Parathyroid adenoma (tissue), 2 donors: ENCODE data around the gene SLC31A2.
"Not testable (repeated sequence)": the region's sequence is repeated elsewhere in the genome, so short reads cannot be mapped to it uniquely, and the experiment has no call there.

Source experiments
- H2AFZ ChIP-seq: fragments of 300-600 bp; sonication (generic); one replicate; pipeline ENCODE4 v1.7.0; 2017; ENCODE audit warnings: antibody characterized with exemption, mild to moderate bottlenecking
- H3K27ac ChIP-seq: fragments of 300-600 bp; sonication (generic); one replicate; pipeline ENCODE4 v1.7.0; 2017
- H3K27me3 ChIP-seq: fragments of 300-600 bp; sonication (generic); one replicate; pipeline ENCODE4 v1.7.0; 2017; ENCODE audit warnings: low read length; ENCODE audit not compliant: control insufficient read depth, insufficient read depth
- H3K36me3 ChIP-seq: fragments of 300-600 bp; sonication (generic); one replicate; pipeline ENCODE4 v1.7.0; 2017; ENCODE audit warnings: low read length; ENCODE audit not compliant: control insufficient read depth, insufficient read depth
- H3K4me1 ChIP-seq: fragments of 300-600 bp; sonication (generic); one replicate; pipeline ENCODE4 v1.7.0; 2017; ENCODE audit warnings: control low read depth
- H3K4me2 ChIP-seq: fragments of 300-600 bp; sonication (generic); one replicate; pipeline ENCODE4 v1.7.0; 2017; ENCODE audit warnings: low read length
- H3K4me3 ChIP-seq: fragments of 300-600 bp; sonication (generic); one replicate; pipeline ENCODE4 v1.7.0; 2017; ENCODE audit warnings: low read depth, low read length
- H3K79me2 ChIP-seq: fragments of 300-600 bp; sonication (generic); one replicate; pipeline ENCODE4 v1.7.0; 2017; ENCODE audit warnings: control low read depth
- H3K9ac ChIP-seq: fragments of 300-600 bp; sonication (generic); one replicate; pipeline ENCODE4 v1.7.0; 2017; ENCODE audit warnings: mild to moderate bottlenecking
- H3K9me3 ChIP-seq: fragments of 300-600 bp; sonication (generic); one replicate; pipeline ENCODE4 v1.7.0; 2017; ENCODE audit warnings: low read length; ENCODE audit not compliant: control insufficient read depth
- TF ChIP-seq, protein P1 (sequence below): fragments of 300-600 bp; sonication (generic); IDR thresholded peaks from one replicate; pipeline ENCODE4 v1.7.0; 2017; ENCODE audit warnings: antibody characterized with exemption, mild to moderate bottlenecking
- donor health status: primary hyperparathyroidism.

Gene SLC31A2, protein sequence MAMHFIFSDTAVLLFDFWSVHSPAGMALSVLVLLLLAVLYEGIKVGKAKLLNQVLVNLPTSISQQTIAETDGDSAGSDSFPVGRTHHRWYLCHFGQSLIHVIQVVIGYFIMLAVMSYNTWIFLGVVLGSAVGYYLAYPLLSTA

DNA sequence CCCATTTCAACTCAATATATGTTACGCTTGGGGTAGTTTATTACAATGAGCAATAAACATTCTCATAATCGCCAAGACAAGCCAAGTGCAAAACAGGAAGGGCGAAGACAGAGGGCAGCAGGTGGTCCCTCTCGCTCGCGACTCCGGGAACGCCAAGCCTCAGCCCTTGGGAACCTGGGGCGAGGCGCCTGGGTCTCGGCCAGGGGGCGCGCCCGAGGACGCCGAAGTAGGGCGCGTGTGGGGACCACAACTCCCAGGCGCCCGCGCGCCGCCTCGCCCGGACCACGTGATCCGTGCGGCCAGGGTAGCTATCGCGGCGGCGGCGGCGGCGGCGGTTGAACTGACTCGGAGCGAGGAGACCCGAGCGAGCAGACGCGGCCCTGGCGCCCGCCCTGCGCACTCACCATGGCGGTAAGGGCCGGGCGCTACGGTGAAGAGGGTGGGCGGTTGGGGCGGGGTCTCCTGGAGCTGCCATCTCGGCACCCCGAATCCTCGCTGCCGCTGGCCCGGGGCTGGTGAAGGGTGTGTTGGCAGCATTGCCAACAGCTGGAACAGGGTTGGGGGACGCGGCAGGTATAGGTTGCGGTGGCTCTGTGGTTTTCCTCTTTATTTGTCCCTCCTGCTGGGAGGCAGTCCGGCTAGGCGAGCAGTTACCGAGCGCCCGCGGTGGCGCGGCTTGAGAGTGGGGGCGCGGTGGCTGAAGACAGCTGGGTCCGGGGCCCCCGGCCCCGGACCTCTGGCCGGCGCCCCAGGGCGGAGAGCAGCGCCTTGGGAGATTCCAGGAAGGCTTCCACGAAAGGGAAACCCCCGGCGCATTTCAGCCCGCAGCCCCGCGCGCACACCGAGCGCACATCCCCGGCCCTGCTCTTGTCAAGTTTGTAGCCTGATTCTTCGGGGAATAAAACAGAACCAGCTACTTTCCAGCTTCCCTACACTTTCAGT lies at the start of gene SLC31A2:
Gene SLC31A2 (plus strand): TSS at position 338 of the 942 bp plus-strand sequence. CDS start 68 bp downstream, at position 406.
- peak within 1 kb of the TSS; percentile 53 for H2AFZ ChIP-seq
- H3K79me2 ChIP-seq = peaks cover 43% of the 10 kb centered on the region
- H3K4me2 ChIP-seq = peak within 1 kb of the TSS; percentile 93
- H3K9ac ChIP-seq = peak within 1 kb of the TSS; percentile 98
- TF ChIP-seq, protein P1, sequence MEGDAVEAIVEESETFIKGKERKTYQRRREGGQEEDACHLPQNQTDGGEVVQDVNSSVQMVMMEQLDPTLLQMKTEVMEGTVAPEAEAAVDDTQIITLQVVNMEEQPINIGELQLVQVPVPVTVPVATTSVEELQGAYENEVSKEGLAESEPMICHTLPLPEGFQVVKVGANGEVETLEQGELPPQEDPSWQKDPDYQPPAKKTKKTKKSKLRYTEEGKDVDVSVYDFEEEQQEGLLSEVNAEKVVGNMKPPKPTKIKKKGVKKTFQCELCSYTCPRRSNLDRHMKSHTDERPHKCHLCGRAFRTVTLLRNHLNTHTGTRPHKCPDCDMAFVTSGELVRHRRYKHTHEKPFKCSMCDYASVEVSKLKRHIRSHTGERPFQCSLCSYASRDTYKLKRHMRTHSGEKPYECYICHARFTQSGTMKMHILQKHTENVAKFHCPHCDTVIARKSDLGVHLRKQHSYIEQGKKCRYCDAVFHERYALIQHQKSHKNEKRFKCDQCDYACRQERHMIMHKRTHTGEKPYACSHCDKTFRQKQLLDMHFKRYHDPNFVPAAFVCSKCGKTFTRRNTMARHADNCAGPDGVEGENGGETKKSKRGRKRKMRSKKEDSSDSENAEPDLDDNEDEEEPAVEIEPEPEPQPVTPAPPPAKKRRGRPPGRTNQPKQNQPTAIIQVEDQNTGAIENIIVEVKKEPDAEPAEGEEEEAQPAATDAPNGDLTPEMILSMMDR = peak; percentile 51
- H3K4me1 ChIP-seq = peaks cover 50% of the 10 kb centered on the region
- no peaks in the 10 kb centered on the region for H3K9me3 ChIP-seq
- no peaks in the 10 kb centered on the region for H3K27me3 ChIP-seq
- H3K36me3 ChIP-seq = no peaks in the 10 kb centered on the region
- peak within 1 kb of the TSS; percentile 92 for H3K4me3 ChIP-seq
- H3K27ac ChIP-seq = peak within 1 kb of the TSS; percentile 100

DNA sequence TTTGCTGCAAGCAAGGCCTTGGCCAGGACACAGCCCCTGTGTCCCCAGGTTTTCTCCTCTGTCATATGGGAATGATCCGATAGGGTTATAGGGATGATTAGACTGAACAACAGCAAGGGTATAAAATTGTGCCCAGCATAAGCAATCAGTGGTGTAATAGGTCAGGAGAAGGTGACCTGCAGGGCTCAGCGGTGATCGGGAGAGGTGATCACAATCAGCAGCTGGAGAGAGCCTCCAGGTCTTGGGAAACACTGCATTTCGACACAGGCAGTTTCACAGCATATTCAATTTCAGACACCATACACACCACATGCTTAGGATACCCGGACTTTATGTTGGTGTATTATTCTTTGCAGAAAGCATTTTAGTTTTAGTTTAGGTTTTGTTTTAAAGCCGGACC lies 45.5 kb upstream of the SLC31A2 start:
- not testable (repeated sequence) for H3K27me3 ChIP-seq, H2AFZ ChIP-seq, H3K36me3 ChIP-seq, H3K9ac ChIP-seq, H3K79me2 ChIP-seq, H3K4me1 ChIP-seq, H3K27ac ChIP-seq, H3K9me3 ChIP-seq, H3K4me3 ChIP-seq, H3K4me2 ChIP-seq

DNA sequence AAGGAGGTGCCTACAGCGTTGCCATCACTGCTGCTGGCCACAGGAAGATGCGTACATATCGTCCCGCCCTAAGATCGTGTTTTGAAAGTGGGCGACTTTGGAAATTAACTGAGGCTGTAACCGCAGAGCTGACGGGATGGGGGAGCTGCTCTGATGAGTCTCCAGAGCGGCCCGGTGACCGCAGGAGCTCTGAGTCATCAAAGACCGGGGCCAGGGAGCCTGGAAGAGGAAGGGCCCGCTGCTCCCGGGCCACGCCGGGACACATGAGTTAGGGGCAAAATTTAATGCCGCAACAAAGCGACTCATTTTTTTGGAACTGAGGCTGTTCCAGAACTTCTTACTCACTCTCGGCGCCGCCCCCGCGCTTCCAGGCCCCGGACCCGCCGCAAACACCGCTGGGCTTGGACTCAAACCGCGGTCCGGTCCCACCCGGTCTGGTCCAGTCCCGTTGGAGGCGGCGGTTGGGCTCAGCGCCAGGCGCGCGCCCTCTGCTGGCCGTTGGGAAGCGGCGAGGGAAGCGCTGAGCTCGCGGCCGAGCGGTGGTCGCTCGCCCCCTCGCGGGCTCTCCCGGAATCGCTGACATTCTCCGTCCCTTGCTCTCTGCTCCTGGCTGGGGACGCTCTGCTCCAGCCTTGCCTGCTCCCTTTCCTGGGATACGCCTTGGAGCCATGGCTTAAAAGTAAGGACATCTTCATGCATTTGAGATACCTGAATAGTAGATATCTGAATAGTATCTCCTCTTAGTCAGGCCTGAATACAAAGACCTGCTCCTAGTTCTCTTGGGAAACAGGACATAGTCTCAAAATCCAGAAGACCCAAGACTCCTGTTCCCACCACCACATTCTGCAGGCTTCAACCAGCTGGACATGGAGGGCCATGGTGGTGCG lies 39.5 kb upstream of the SLC31A2 start:
- not testable (repeated sequence) for H3K4me1 ChIP-seq, H3K79me2 ChIP-seq, H3K9me3 ChIP-seq, H3K36me3 ChIP-seq, H3K4me2 ChIP-seq, H3K4me3 ChIP-seq, H3K9ac ChIP-seq, H3K27me3 ChIP-seq
- peak overlapping the region; percentile 60 for H2AFZ ChIP-seq
- TF ChIP-seq, protein P1 = peak; percentile 25
- H3K27ac ChIP-seq = peak overlapping the region; percentile 4

DNA sequence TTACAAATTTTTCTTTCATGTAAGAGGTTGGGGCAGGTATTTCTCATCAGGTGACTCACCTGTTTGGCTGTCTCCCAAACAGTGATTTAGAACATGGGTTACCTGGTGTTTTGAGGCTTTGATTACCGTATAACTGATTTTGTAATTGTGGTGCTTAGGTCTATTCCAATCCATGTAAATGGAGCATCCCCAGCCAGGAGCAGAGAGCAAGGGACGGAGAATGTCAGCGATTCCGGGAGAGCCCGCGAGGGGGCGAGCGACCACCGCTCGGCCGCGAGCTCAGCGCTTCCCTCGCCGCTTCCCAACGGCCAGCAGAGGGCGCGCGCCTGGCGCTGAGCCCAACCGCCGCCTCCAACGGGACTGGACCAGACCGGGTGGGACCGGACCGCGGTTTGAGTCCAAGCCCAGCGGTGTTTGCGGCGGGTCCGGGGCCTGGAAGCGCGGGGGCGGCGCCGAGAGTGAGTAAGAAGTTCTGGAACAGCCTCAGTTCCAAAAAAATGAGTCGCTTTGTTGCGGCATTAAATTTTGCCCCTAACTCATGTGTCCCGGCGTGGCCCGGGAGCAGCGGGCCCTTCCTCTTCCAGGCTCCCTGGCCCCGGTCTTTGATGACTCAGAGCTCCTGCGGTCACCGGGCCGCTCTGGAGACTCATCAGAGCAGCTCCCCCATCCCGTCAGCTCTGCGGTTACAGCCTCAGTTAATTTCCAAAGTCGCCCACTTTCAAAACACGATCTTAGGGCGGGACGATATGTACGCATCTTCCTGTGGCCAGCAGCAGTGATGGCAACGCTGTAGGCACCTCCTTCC lies 37.9 kb upstream of the SLC31A2 start:
- not testable (repeated sequence) for H3K9ac ChIP-seq, H3K27ac ChIP-seq, H3K4me2 ChIP-seq, H3K4me1 ChIP-seq, H3K36me3 ChIP-seq, H3K27me3 ChIP-seq, H3K4me3 ChIP-seq, H3K79me2 ChIP-seq, H3K9me3 ChIP-seq, H2AFZ ChIP-seq
- TF ChIP-seq, protein P1 = peak; percentile 11

DNA sequence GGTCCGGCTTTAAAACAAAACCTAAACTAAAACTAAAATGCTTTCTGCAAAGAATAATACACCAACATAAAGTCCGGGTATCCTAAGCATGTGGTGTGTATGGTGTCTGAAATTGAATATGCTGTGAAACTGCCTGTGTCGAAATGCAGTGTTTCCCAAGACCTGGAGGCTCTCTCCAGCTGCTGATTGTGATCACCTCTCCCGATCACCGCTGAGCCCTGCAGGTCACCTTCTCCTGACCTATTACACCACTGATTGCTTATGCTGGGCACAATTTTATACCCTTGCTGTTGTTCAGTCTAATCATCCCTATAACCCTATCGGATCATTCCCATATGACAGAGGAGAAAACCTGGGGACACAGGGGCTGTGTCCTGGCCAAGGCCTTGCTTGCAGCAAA lies 32.0 kb upstream of the SLC31A2 start:
- H3K27ac ChIP-seq = peak overlapping the region; percentile 72
- H3K4me3 ChIP-seq, H3K4me1 ChIP-seq, H3K4me2 ChIP-seq, H2AFZ ChIP-seq, H3K79me2 ChIP-seq, H3K27me3 ChIP-seq, H3K9ac ChIP-seq, H3K36me3 ChIP-seq, H3K9me3 ChIP-seq: not testable (repeated sequence)
